ENCODE measurements around the gene PTCD2.

GRCh38 chr5:72313141-72313540, 7.0 kb upstream of the PTCD2 start:
- no peak for TF ChIP-seq ISL1 (CRISPR knock-in tag; IDR thresholded peaks at IDR 0.05)
- no peak for TF ChIP-seq RARB (CRISPR knock-in tag; IDR thresholded peaks at IDR 0.05)
- TF ChIP-seq, protein P1, sequence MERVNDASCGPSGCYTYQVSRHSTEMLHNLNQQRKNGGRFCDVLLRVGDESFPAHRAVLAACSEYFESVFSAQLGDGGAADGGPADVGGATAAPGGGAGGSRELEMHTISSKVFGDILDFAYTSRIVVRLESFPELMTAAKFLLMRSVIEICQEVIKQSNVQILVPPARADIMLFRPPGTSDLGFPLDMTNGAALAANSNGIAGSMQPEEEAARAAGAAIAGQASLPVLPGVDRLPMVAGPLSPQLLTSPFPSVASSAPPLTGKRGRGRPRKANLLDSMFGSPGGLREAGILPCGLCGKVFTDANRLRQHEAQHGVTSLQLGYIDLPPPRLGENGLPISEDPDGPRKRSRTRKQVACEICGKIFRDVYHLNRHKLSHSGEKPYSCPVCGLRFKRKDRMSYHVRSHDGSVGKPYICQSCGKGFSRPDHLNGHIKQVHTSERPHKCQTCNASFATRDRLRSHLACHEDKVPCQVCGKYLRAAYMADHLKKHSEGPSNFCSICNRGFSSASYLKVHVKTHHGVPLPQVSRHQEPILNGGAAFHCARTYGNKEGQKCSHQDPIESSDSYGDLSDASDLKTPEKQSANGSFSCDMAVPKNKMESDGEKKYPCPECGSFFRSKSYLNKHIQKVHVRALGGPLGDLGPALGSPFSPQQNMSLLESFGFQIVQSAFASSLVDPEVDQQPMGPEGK (CRISPR knock-in tag; IDR thresholded peaks at IDR 0.05; ENCODE audit: borderline replicate concordance) = no peak
